Right lobe of liver (tissue), 4 donors: Measurements from ENCODE around the gene TEX11.

Source experiments
- POLR2A ChIP-seq: fragments of 450-650 bp; IDR thresholded peaks from one replicate; pipeline ENCODE4 v1.6.1; 2017; ENCODE audit warnings: antibody characterized with exemption, mild to moderate bottlenecking
- TF ChIP-seq, protein P1 (sequence below), 4 donors: fragments of 200-600 bp in 3 of 4; fragments of 450-650 bp in 1 of 4; IDR thresholded peaks; one replicate each; pipeline versions ENCODE4 v1.5.1 to v1.8.0; 2016 to 2022; ENCODE audit warnings: antibody characterized with exemption in 4 of 4, mild to moderate bottlenecking in 2 of 4
- donor health status: DM: no; HTN: no; CAD: no.
- donor health status: DM: no; HTN: no; CAD: no.
- donor health status: DM: no; HTN: yes; CAD: no.

DNA sequence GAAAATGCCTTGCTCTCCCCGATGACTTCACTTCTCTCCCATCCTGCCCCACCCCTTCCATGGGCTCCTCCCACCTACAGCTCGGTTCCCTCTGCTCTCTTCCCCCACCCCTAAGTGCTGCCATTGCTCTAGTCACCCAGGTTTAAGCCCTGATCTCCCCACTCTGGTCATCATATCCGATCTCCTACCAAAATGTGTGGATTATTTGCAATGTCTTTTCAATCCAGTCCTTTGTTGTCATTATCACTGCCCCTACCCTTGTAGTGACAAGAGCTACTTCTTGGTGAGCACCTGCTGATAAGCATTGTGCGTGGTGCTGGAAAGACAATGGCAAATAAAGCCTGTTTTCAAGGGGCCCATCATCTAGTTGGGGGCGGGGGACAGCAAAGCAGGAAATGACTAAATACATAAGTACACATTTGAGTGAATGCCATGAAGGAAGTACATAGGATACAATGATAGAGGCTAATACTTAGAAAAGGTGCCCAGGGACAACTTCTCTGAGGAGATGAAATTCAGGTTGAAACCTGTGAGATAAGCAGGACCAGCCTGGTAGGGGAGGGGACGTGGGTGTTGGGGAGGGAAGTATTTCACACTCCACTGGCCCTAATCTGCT lies 400.1 kb downstream of the TEX11 start:
- TF ChIP-seq, protein P1, sequence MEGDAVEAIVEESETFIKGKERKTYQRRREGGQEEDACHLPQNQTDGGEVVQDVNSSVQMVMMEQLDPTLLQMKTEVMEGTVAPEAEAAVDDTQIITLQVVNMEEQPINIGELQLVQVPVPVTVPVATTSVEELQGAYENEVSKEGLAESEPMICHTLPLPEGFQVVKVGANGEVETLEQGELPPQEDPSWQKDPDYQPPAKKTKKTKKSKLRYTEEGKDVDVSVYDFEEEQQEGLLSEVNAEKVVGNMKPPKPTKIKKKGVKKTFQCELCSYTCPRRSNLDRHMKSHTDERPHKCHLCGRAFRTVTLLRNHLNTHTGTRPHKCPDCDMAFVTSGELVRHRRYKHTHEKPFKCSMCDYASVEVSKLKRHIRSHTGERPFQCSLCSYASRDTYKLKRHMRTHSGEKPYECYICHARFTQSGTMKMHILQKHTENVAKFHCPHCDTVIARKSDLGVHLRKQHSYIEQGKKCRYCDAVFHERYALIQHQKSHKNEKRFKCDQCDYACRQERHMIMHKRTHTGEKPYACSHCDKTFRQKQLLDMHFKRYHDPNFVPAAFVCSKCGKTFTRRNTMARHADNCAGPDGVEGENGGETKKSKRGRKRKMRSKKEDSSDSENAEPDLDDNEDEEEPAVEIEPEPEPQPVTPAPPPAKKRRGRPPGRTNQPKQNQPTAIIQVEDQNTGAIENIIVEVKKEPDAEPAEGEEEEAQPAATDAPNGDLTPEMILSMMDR (IDR thresholded peaks at IDR 0.05), result no peak
- TF ChIP-seq POLR2A, result no peak
